T-helper 17 cell (primary cell): ENCODE measurements around the gene TARBP2. TPM values are rescaled to one million over a fixed set of nuclear protein-coding genes. Genes with fewer than 3 reads are reported as not detected.

Source experiments
- ATAC-seq: fragments of 150-1000 bp; cut with Tn5 transposase; 2 replicates; pipeline ENCODE4 v1.10.0; 2021; ENCODE audit warnings: mild to moderate bottlenecking, moderate library complexity
- DNase-seq, 3 donors: peaks; one replicate each; pipeline versions ENCODE4 v3.0.0 to v3.0.0-alpha.2; 2020 to 2021
- H3K9me3 ChIP-seq: one replicate; pipeline ENCODE4 v1.7.0; 2013; ENCODE audit warnings: low read length, mild to moderate bottlenecking; ENCODE audit not compliant: control insufficient read depth, poor library complexity, severe bottlenecking
- H3K27ac Mint-ChIP-seq: one replicate; pipeline ENCODE4 v1.8.0; 2022; ENCODE audit warnings: mild to moderate bottlenecking, moderate library complexity, mixed read lengths
- H3K27me3 Mint-ChIP-seq: one replicate; pipeline ENCODE4 v1.8.0; 2022; ENCODE audit warnings: mixed read lengths
- H3K36me3 Mint-ChIP-seq: one replicate; pipeline ENCODE4 v1.8.0; 2022; ENCODE audit warnings: low read depth, mixed read lengths
- H3K4me1 Mint-ChIP-seq: one replicate; pipeline ENCODE4 v1.8.0; 2022; ENCODE audit warnings: mild to moderate bottlenecking, mixed read lengths
- H3K4me3 Mint-ChIP-seq: one replicate; pipeline ENCODE4 v1.8.0; 2022; ENCODE audit warnings: mild to moderate bottlenecking, moderate library complexity, mixed read lengths
- total RNA-seq, 4 donors: library from RNA in 2 of 4; stranded (reverse) in 2 of 4; gene quantifications; one replicate each; pipeline ENCODE4 v1.2.3 and lab custom pipeline; 2022 to 2026

Gene TARBP2
- total RNA-seq, 2 donors from 2014 or later, result 28.4 to 29.3 TPM

- H3K9me3 ChIP-seq, result no peaks in the 10 kb centered on the region
- ATAC-seq, result no peak
- Mint-ChIP-seq H3K27ac (peak overlapping the region; percentile 29), H3K27me3 (no peaks in the 10 kb centered on the region), H3K4me1 (peaks cover 36% of the 10 kb centered on the region), H3K4me3 (no peak overlapping the region), H3K36me3 (peaks cover 9% of the 10 kb centered on the region)
- DNase-seq, result no peak
These were observed 36.2 kb upstream of the TARBP2 start for GRCh38 chr12:53464685-53465418.

- H3K9me3 ChIP-seq, result no peaks in the 10 kb centered on the region
- no peak for ATAC-seq
- no peak for DNase-seq
- H3K27me3 Mint-ChIP-seq, result no peaks in the 10 kb centered on the region
- H3K4me3 Mint-ChIP-seq, result no peak overlapping the region
- H3K27ac Mint-ChIP-seq, result peak overlapping the region; percentile 29
- peaks cover 5% of the 10 kb centered on the region for H3K36me3 Mint-ChIP-seq
- peaks cover 34% of the 10 kb centered on the region for H3K4me1 Mint-ChIP-seq
These were observed 35.4 kb upstream of the TARBP2 start for GRCh38 chr12:53465679-53466078.

- DNase-seq, result no peak
- no peaks in the 10 kb centered on the region for H3K27me3 Mint-ChIP-seq
- peak overlapping the region; percentile 69 for H3K27ac Mint-ChIP-seq
- no peak for ATAC-seq
- H3K36me3 Mint-ChIP-seq, result peaks cover 8% of the 10 kb centered on the region
- H3K9me3 ChIP-seq, result no peaks in the 10 kb centered on the region
- peaks cover 33% of the 10 kb centered on the region for H3K4me1 Mint-ChIP-seq
- H3K4me3 Mint-ChIP-seq, result peak overlapping the region; percentile 52
These were observed 34.4 kb upstream of the TARBP2 start for GRCh38 chr12:53466640-53467039.

GRCh38 chr12:53467082-53467481 lies 34.0 kb upstream of the TARBP2 start:
- Mint-ChIP-seq H3K36me3 (peaks cover 10% of the 10 kb centered on the region), H3K4me1 (peaks cover 37% of the 10 kb centered on the region), H3K27ac (peak overlapping the region; percentile 69), H3K4me3 (peak overlapping the region; percentile 52), H3K27me3 (no peaks in the 10 kb centered on the region)
- no peak for ATAC-seq
- no peak for DNase-seq
- no peaks in the 10 kb centered on the region for H3K9me3 ChIP-seq

- Mint-ChIP-seq H3K27me3 (no peaks in the 10 kb centered on the region), H3K4me1 (peaks cover 41% of the 10 kb centered on the region), H3K27ac (peak overlapping the region; percentile 53), H3K4me3 (no peak overlapping the region), H3K36me3 (peaks cover 11% of the 10 kb centered on the region)
- DNase-seq, result no peak
- ATAC-seq, result no peak
- no peaks in the 10 kb centered on the region for H3K9me3 ChIP-seq
These were observed 33.2 kb upstream of the TARBP2 start for GRCh38 chr12:53467880-53468279.

- H3K9me3 ChIP-seq, result no peaks in the 10 kb centered on the region
- no peak for DNase-seq
- Mint-ChIP-seq H3K27ac (peak overlapping the region; percentile 53), H3K4me3 (no peak overlapping the region), H3K36me3 (peaks cover 11% of the 10 kb centered on the region), H3K27me3 (no peaks in the 10 kb centered on the region), H3K4me1 (peaks cover 38% of the 10 kb centered on the region)
- no peak for ATAC-seq
These were observed 32.8 kb upstream of the TARBP2 start for GRCh38 chr12:53468282-53468681.

GRCh38 chr12:53472056-53472582 lies 29.0 kb upstream of the TARBP2 start:
- Mint-ChIP-seq H3K27me3 (no peaks in the 10 kb centered on the region), H3K4me3 (peak overlapping the region; percentile 43), H3K36me3 (peaks cover 9% of the 10 kb centered on the region), H3K27ac (no peak overlapping the region), H3K4me1 (peaks cover 49% of the 10 kb centered on the region)
- no peak for DNase-seq
- no peak for ATAC-seq
- H3K9me3 ChIP-seq, result no peaks in the 10 kb centered on the region

- Mint-ChIP-seq H3K4me1 (peaks cover 41% of the 10 kb centered on the region), H3K4me3 (peak overlapping the region; percentile 87), H3K27me3 (no peaks in the 10 kb centered on the region), H3K36me3 (peaks cover 9% of the 10 kb centered on the region), H3K27ac (peak overlapping the region; percentile 93)
- H3K9me3 ChIP-seq, result no peaks in the 10 kb centered on the region
- DNase-seq (no peak), ATAC-seq (peak; percentile 41)
These were observed 27.0 kb upstream of the TARBP2 start for GRCh38 chr12:53474077-53474476.

- H3K4me3 Mint-ChIP-seq, result peak overlapping the region; percentile 87
- DNase-seq, result peak in 1 of 3 donors; percentile 21
These were observed 26.3 kb upstream of the TARBP2 start for GRCh38 chr12:53474819-53475218.

GRCh38 chr12:53476769-53477209 lies 24.3 kb upstream of the TARBP2 start:
- Mint-ChIP-seq H3K27me3 (no peaks in the 10 kb centered on the region), H3K27ac (peak overlapping the region; percentile 93), H3K36me3 (peaks cover 5% of the 10 kb centered on the region), H3K4me3 (no peak overlapping the region), H3K4me1 (peaks cover 36% of the 10 kb centered on the region)
- ATAC-seq (peak; percentile 36), DNase-seq (no peak)
- no peaks in the 10 kb centered on the region for H3K9me3 ChIP-seq

More at GRCh38 chr12:53474819-53475218, 26.3 kb upstream of the TARBP2 start:
- H3K27ac Mint-ChIP-seq, result peak overlapping the region; percentile 93
- peak; percentile 71 for ATAC-seq
- H3K4me1 Mint-ChIP-seq, result peaks cover 42% of the 10 kb centered on the region
- no peaks in the 10 kb centered on the region for H3K9me3 ChIP-seq
- no peaks in the 10 kb centered on the region for H3K27me3 Mint-ChIP-seq
- peaks cover 9% of the 10 kb centered on the region for H3K36me3 Mint-ChIP-seq

GRCh38 chr12:53478865-53479264 lies 22.2 kb upstream of the TARBP2 start:
- Mint-ChIP-seq H3K36me3 (peaks cover 6% of the 10 kb centered on the region), H3K4me3 (no peak overlapping the region)
- no peak for ATAC-seq

GRCh38 chr12:53479331-53479730 lies 21.8 kb upstream of the TARBP2 start:
- Mint-ChIP-seq H3K4me3 (no peak overlapping the region), H3K27ac (peak overlapping the region; percentile 54), H3K36me3 (peaks cover 6% of the 10 kb centered on the region), H3K4me1 (peaks cover 26% of the 10 kb centered on the region), H3K27me3 (no peaks in the 10 kb centered on the region)
- ATAC-seq (no peak), DNase-seq (no peak)
- H3K9me3 ChIP-seq, result no peaks in the 10 kb centered on the region

More at GRCh38 chr12:53478865-53479264, 22.2 kb upstream of the TARBP2 start:
- H3K27me3 Mint-ChIP-seq, result no peaks in the 10 kb centered on the region
- DNase-seq, result no peak
- H3K9me3 ChIP-seq, result no peaks in the 10 kb centered on the region
- no peak overlapping the region for H3K27ac Mint-ChIP-seq
- peaks cover 29% of the 10 kb centered on the region for H3K4me1 Mint-ChIP-seq

- no peaks in the 10 kb centered on the region for H3K27me3 Mint-ChIP-seq
- peak overlapping the region; percentile 54 for H3K27ac Mint-ChIP-seq
- ATAC-seq, result no peak
These were observed 20.3 kb upstream of the TARBP2 start for GRCh38 chr12:53480491-53481442.

More at GRCh38 chr12:53480491-53481442, 20.3 kb upstream of the TARBP2 start:
- peaks cover 4% of the 10 kb centered on the region for H3K36me3 Mint-ChIP-seq
- no peak for DNase-seq
- H3K9me3 ChIP-seq, result no peaks in the 10 kb centered on the region
- peak overlapping the region; percentile 12 for H3K4me3 Mint-ChIP-seq
- H3K4me1 Mint-ChIP-seq, result peaks cover 16% of the 10 kb centered on the region
